HG03575 (cell line): ENCODE results near the gene DDA1.

Experiments used
- ATAC-seq: cut with Tn5 transposase; IDR thresholded peaks from one replicate; pipeline ENCODE4 v1.9.1; 2021; ENCODE audit not compliant: unreplicated experiment, insufficient number of reproducible peaks, low FRiP score; ENCODE audit errors: extremely low read depth

Gene DDA1

DNA sequence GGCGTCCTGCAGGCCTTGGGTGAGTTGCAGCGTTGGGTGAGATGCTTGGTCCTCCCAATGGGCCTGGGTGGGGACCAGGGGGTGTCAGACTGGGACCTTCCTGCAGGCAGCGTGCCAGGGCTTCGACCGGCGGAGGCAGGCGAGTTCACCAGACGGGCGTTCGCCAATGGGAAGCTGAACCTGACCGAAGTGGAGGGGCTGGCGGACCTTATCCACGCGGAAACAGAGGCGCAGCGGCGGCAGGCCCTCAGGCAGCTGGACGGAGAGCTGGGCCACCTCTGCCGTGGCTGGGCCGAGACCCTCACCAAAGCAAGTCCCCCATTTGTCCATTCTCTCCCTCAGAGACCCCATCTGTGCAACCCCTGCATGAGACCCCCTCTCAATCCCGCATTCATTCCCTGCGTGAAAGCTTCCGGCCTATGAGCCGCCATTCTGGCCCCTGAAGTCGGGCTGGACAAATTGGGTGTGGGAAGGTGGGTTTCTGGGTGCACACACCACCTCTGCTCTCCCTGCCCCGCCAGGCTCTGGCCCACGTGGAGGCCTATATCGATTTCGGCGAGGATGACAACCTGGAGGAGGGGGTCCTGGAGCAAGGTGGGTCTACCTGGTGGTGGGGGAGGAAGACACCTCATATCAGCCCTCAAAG lies 29.2 kb downstream of the DDA1 start:
- no peak for ATAC-seq

DNA sequence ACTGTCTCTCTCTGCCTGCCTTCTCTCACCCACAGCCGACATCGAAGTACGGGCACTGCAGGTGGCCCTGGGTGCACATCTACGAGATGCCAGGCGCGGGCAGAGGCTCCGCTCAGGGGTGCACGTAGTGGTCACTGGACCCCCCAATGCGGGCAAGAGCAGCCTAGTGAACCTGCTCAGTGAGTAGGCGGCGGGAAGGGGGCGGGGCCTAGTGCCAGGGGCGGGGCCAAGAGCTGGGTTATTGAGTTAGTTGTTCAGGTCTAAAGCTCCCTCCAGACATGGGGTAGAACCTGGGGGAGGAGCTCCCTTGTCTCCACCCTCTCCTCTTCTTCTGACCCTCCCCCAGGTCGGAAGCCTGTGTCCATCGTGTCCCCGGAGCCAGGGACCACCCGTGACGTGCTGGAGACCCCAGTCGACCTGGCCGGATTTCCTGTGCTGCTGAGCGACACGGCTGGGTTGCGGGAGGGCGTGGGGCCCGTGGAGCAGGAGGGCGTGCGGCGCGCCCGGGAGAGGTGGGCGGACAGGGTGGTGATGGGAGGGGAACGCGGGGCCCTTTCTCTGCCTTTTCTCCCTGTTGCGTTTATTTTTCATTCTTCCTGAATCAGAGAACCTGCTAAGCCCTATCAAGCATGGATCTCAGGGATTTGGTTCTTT lies 29.9 kb downstream of the DDA1 start:
- ATAC-seq: no peak

- ATAC-seq: no peak
These were observed 31.0 kb downstream of the DDA1 start for GRCh38 chr19:17340302-17340870.

DNA sequence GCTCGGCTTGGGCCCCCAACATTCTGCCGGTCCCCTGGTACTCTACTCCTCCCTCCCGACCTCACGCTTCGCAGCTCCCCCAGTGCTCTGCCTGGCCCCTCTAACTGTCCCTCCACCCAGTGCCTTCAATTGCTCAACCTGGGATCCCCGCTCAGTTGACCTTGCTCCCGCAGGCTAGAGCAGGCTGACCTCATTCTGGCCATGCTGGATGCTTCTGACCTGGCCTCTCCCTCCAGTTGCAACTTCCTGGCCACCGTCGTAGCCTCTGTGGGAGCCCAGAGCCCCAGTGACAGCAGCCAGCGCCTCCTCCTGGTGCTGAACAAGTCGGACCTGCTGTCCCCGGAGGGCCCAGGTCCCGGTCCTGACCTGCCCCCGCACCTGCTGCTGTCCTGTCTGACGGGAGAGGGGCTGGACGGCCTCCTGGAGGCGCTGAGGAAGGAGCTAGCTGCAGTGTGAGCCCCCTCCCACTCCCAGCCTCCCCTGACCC lies 31.6 kb downstream of the DDA1 start:
- no peak for ATAC-seq

DNA sequence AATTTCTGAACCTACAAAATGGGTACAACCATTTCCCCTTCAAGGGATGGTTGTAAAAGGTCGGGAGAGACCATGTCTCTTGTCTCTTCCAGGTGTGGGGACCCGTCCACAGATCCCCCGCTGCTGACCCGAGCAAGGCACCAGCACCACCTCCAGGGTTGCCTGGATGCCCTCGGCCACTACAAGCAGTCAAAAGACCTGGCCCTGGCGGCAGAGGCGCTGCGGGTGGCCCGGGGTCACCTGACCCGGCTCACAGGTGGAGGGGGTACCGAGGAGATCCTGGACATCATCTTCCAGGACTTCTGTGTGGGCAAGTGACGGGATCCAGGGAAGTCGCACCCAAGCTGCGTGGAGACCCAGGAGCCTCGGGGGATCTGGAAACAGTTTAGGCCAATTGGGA lies 32.0 kb downstream of the DDA1 start:
- no peak for ATAC-seq

DNA sequence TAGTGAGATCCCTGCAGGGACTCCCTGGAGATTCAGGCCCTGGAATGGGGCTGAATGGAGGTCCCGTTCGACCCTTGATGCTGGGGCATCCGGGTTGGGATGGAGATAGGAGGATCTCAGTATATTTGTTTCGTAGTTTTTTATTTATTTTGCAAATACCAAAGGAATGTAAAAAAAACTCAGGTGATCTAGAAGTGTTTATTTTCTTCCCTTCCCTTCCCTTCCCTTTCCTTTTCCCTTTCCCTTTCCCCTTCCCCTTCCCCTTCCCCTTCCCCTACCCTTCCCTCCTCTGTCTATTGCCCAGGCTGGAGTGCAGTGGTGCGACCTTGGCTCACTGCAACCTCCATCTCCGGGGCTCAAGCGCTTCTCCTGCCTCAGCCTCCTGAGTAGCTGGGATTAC lies 32.5 kb downstream of the DDA1 start:
- ATAC-seq: no peak

DNA sequence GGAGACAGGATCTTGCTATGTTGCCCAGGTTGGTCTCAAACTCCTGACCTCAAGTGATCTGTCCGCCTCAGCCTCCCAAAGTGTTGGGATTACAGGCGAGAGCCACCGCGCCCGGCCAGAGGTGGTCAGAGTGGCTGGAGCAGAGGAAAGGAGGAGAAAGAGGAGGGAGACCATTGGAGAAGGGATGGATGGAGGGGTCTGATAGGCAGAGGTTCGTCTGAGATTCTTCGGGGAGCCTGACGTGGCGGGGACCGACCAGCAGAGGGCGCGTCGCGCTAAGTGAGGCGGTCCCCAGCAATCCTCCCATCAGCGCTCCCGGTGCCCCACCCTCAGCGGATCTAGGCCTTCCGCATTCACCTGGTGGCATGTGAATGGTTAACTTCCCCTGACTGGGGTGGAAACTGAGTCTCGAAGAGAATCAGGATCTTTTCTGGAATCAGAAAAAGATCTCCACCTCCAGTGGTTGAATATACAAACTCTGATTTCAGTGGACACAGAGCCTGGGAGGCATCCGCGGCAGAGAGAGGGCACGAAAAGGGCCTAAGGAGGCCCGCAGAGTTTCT lies 36.8 kb downstream of the DDA1 start:
- no peak for ATAC-seq

DNA sequence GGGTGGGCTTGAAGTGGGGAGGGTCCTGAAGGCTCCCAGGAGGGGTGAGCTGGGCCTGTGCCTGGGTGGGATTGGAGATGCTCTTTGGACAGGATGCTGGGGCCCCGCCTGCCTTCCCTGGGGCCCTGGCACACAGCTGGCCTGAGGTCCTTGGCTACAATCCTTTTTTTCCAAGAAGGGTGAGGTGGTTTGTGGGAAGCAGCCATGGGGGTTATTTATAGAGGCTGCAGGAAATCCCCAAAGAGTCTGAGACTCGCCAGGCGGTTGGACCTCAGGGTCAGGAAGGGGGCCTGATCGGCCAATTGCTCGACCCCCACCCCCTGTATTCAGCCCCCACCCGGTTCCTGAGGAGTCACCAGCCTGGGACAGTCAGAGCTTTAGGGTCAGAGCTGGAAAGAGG lies 38.0 kb downstream of the DDA1 start:
- no peak for ATAC-seq

- no peak for ATAC-seq
These were observed 38.5 kb downstream of the DDA1 start for GRCh38 chr19:17347877-17348276.

GRCh38 chr19:17348700-17349099 lies 39.3 kb downstream of the DDA1 start:
- ATAC-seq: no peak

GRCh38 chr19:17351815-17352435 lies 42.6 kb downstream of the DDA1 start:
- no peak for ATAC-seq

DNA sequence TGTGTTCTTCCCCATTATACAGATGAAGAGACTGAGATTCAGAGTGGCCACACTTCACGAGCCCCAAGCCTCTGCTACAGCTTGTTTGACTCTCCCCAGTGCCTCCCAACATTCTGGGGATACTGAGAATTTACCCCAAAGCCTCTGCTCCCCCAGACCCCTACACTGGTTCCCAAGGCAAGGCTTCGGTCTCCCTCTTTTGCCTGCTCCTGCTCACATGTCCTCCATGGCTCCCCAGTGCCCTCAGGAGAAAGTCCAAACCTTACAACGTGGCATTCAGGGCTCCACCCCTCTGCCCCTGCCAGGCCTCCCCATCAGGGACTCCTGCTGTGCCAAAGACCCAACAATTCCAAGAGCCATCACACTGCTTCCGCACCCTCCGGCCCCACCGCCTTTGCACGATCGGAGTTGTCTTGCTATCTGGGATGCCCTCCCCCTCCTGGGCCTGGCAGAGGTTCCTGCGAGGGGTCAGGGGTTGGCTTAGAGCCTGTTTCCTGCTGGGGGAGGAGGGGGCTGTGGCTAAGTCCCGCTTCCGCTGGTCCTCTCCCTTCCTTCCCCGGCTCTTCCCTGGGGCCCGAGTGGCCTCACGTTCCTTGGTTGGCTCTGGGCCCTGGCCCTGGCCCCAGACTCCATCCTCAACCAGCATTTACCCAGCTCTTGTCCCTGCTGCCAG lies 43.4 kb downstream of the DDA1 start:
- no peak for ATAC-seq

DNA sequence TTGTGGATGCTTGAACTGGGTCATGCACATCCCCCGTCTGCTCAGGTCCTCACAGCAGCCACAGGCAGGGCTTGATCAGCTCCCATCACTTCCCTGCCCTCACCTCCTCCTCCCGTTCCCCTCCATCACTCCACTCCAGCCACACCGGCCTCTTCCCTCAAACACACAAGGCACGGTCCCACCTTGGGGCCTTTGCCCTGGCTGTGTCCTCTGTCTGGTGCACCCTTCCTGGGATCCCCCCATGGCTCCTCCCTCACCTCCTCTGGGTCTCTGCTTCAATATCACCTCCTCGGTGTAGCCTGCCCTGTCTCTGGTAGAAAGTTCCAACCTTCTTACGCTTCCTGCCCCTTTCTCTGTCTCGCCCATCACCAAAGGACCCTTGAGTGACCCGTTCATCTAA lies 44.0 kb downstream of the DDA1 start:
- no peak for ATAC-seq

GRCh38 chr19:17357078-17357666 lies 47.8 kb downstream of the DDA1 start:
- ATAC-seq: no peak

DNA sequence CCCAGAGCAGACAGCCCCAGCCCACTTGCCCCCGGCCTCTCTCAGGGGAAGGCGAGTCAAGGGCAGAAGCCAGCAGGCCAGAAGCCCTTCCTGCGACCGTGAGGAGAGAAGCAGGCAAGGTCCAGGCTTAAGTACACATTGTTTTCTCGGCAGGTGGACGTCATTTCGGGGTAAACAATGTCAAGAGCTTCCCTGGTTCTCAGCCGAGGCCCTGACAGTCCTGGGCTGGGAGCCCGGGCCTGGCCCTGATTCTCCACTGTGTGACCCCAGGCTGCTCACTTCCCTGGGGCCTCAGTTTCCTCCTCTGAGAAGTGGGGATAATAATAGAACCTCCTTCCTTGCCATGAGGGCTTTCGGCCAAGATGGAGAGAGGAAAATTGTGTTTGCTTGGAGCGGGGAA lies 48.4 kb downstream of the DDA1 start:
- ATAC-seq: no peak

DNA sequence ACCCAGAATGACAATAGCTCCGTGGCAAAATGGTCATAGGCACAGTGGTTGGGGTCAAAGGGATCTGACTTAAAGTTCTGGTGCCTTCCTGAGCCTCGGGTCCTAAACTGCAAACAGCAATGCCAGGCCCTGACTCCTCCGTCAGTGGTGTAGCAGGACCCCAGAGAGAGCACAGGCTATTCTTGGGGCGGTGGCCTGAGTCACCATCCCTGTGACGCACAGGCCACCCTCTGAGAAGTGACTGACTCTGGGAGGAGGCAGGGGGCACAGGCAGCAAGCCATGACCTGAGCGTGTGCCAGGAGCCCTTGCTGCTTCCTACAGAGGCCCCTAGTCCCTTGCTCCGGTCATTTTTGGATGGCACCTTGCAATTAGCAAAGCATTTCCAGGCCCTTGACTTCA lies 49.0 kb downstream of the DDA1 start:
- ATAC-seq: no peak

- ATAC-seq: no peak
These were observed 50.8 kb downstream of the DDA1 start for GRCh38 chr19:17359905-17360800.
